ENCODE results near the gene MBNL1.

DNA sequence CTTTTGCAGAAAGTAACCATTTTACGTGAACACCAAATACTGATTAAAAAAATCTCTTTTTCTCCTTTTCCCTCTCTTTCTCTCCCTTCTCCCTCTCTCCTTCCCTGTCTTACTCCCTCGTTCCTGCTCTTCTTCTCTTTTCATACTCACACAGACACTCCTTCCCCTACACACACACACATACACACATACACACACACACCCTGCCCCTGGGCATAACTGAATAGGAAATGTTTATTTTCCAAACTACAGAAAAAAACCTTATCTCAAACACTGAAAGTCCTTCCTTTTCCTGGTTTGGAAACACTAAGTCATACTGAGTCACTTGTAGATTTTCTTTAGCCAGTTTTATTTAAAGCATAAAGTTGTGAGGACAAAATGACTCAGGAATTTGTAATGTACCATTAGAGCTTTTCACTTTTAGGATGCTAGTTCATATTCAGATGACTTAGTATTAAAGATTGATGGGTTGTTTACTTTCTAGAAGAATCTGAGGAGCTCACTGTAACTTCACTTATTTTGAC, 62.4 kb downstream of the MBNL1 start:
- TF ChIP-seq, protein P1, sequence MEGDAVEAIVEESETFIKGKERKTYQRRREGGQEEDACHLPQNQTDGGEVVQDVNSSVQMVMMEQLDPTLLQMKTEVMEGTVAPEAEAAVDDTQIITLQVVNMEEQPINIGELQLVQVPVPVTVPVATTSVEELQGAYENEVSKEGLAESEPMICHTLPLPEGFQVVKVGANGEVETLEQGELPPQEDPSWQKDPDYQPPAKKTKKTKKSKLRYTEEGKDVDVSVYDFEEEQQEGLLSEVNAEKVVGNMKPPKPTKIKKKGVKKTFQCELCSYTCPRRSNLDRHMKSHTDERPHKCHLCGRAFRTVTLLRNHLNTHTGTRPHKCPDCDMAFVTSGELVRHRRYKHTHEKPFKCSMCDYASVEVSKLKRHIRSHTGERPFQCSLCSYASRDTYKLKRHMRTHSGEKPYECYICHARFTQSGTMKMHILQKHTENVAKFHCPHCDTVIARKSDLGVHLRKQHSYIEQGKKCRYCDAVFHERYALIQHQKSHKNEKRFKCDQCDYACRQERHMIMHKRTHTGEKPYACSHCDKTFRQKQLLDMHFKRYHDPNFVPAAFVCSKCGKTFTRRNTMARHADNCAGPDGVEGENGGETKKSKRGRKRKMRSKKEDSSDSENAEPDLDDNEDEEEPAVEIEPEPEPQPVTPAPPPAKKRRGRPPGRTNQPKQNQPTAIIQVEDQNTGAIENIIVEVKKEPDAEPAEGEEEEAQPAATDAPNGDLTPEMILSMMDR (conservative IDR thresholded peaks at IDR 0.05 in 1 of 2, IDR thresholded peaks at IDR 0.05 in 1 of 2; ENCODE audit: extremely low read depth in 1 of 2, insufficient read depth in 1 of 2, low read depth in 1 of 2, low read length in 2 of 2) = no peak
- TF ChIP-seq EZH2 (IDR thresholded peaks at IDR 0.05; ENCODE audit: borderline replicate concordance, low read length) = no peak

Data from mammary epithelial cell (primary cell).